ENCODE results near the gene ARFGAP2.

DNA sequence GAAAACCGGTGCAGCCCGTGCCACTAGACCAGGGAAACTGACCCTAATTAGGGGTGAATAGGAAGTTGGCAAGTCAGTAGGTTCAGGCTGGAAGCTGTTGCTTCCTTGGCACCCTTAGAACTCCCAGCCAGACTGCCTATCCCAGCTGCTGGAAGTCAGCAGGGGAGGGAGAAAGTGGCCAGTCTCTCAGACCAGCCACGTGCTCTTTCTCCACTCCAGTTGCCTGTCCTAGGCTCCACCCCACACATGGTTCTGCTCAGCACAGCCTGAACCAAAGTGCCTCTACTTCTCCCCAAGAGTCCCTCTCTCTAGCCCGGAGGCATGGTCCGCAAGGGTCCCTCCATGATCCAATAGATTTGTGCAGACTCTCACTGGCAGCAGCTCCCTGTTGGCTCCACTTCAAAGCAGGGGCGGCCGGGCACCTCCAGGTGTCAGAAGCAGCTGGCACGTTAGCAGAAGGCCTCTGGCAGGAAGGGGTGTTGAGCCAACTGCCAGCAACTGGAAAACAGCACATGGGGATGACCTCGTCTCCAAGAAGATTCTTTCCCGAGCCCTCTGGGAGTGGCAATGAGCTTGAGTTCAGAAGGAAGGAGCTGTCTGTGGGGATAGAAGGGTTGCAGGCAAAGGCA, 27.7 kb downstream of the ARFGAP2 start:
- TF ChIP-seq ARNT (IDR thresholded peaks at IDR 0.05) = no peak
- no peak for TF ChIP-seq TARDBP (IDR thresholded peaks at IDR 0.05)
- TF ChIP-seq SP1 (IDR thresholded peaks at IDR 0.05) = no peak
- TF ChIP-seq BHLHE40 (IDR thresholded peaks at IDR 0.05; ENCODE audit: borderline replicate concordance) = no peak
- no peak for TF ChIP-seq FOXA1 (IDR thresholded peaks at IDR 0.05)

Measured in HEK293T (cell line).